ENCODE data around the gene BCAR3.

The BCAR3 gene

DNA sequence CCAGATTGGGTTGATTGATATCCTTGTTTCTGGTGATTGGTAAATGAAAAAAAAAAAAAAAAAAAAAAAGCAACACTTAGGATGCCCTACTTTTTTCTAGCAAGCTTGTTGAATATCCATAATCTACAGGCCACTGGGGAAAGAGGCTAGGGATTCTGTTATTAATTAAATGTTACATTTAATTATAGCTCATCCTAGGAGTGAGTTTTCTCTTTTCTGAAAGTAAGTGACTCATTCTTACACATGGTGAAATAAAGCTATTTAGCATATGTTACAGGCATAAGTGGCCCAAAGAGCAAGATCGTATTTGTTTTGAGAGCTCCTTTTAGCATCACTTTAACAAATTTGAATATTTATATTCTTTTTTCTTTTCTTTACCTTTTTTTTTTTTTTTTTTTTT lies 139.2 kb downstream of the BCAR3 start:
- DNase-seq (ENCODE audit: low read depth) = no peak

- DNase-seq (ENCODE audit: low read depth) = no peak
Observed at GRCh38 chr1:93541045-93541444, 140.6 kb downstream of the BCAR3 start.

DNA sequence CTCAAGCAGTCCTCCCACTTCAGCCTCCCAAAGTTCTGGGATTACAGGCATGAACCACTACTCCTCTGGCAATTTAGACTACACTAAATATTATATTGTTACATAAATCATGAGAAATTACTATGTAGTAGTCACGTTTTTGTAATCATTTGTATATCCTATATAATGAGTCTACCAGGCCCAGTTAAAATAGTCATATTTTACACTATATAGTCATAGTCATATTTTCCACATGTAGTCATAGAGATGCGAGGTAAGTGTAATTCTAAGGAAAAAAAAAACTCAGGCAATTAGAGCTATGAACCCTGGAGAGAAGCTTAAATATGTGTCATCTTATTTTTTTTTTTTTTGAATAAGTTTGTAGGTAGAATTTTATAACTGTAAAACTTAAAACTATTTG lies 143.7 kb downstream of the BCAR3 start:
- DNase-seq (ENCODE audit: low read depth) = no peak

- no peak for DNase-seq (ENCODE audit: low read depth)
Observed at GRCh38 chr1:93537396-93537795, 144.2 kb downstream of the BCAR3 start.

- no peak for DNase-seq (ENCODE audit: low read depth)
Observed at GRCh38 chr1:93533677-93534076, 148.0 kb downstream of the BCAR3 start.

DNA sequence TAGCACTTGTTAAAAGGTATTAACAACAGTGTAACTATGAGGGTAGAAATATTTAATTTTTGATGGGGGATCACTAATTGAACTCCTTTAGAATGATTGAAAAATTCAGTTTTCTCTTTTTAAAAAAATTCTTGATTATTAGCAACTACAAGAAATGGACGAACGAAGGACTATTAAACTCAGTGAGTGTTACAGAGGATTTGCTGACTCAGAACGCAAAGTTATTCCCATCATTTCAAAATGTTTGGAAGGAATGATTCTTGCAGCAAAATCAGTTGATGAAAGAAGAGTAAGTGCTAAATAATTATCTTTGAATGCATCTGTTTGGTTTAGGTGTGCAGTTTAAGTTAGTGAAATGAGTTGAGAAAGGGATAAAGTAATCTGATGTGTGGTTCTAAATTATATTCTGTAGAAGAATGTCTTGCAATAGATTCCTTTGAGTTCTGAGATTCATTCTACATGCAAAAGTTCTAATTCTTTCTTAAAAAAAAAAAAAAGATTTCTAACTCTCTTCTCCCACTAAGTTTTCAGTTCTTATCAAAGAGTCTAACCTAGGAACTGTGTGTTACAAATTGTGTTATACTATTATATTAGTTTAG lies 148.8 kb downstream of the BCAR3 start:
- no peak for DNase-seq (ENCODE audit: low read depth)

DNA sequence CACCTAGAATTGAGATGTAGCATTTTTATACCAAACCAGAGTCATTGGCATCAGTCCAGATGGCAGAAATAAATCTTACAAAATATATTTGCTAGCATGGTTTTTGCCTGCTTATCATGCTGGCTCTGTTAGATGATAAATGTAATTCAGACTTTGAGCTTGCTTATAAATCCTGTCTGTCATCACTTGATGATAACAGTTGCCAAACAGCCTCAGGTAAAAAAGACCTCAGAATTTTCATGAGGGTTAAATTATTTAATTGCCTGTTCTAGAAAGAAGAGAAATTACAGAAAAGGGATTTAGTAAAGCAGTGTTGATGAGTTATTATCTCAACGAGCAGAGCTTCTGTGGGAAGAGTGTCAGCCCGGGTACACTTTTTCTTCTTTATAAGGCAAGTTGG lies 150.4 kb downstream of the BCAR3 start:
- no peak for DNase-seq (ENCODE audit: low read depth)

DNA sequence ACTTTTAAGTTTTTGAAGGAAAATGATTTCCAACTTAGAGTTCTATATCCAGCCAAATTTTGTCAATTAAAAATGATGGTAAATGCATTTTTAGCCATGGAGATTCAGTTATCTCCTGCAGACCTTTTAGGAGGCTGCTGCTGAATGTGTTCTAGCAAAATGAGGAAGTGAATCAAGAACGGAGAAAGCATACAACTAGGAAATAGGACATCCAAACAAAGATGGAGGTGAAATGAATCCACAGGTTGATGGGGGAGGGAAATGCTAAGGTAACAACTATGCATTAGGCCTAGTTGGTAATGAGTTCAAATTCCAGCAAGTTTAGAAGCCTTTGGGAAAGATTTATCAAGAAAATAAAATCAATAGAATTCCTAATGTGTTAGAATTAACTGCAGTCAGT lies 153.2 kb downstream of the BCAR3 start:
- DNase-seq (ENCODE audit: low read depth) = no peak

DNA sequence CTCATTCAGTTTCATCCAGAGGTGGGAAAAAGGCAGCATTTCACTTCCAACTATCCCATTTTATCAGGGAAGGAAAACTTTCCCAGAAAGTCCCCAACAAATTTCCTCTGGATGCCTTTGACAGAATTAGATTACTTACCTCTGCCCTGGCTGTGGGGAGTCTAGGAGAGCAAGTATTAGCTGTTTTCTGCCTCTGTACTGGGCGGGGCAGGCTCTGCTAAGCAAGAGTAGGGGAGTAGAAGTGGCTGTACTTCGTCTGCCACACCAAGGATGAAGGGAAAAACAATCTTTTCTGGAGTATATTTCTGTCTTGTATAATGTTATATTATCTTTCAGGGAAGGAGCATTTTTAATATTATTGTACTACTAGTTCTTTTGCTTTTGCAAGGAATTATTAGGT lies 155.2 kb downstream of the BCAR3 start:
- no peak for DNase-seq (ENCODE audit: low read depth)

DNA sequence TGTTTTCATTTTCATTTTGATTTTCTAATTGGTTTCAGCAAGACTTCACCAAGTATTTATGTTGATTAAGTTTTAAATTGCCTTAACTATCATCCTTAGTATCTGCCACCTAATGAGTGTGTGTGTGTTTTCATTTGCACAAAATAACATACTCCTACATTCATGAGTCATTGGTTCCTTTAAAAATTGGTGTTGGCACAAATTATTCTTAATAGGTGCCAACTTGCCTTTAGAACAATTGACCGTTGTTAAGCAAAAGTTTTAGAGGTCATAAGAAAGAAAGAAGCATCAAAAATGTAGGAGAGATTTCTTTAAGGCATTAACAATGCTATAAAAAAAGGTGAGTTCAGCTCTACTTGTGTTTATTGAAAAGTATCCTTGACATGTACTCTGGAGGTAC lies 156.2 kb downstream of the BCAR3 start:
- no peak for DNase-seq (ENCODE audit: low read depth)

DNA sequence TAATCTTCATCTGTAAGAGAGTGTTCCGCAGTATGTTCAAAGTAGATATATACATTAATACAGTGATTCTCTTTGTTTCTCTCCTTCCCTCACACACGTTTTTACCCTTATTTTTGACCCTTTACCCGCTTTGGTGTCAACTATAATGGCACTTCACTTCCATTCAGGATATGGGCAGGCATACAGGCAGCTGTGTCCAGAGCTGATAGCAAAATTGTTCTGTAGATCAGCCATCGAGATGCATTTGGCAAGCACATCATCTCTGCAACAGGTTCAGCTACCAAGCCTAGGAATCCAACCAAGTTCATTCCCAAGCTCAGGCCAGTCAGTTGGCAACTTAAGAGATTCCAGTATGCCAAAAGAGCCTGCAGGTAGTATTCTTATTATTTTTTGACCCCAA lies 158.9 kb downstream of the BCAR3 start:
- no peak for DNase-seq (ENCODE audit: low read depth)

DNA sequence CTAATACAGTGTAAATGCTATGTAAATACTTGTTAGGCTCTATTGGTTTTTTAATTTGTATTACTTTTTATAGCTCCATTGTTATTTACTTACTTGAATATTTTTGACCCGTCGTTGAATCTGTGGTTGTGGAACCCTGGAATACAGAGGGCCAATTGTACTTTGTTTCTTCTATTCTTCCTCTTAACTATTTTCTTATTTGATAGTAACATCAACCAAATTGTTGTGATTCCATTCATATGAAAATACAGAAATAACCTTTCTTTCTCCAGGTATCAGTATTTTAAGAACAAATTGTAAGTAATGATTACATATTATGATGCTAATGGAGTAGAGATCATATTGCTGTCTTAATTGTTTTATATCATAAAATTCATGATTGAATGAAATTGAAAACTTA lies 160.0 kb downstream of the BCAR3 start:
- no peak for DNase-seq (ENCODE audit: low read depth)

GRCh38 chr1:93519199-93519829 lies 162.3 kb downstream of the BCAR3 start:
- DNase-seq (ENCODE audit: low read depth) = no peak

GRCh38 chr1:93518516-93518915 lies 163.1 kb downstream of the BCAR3 start:
- no peak for DNase-seq (ENCODE audit: low read depth)

DNA sequence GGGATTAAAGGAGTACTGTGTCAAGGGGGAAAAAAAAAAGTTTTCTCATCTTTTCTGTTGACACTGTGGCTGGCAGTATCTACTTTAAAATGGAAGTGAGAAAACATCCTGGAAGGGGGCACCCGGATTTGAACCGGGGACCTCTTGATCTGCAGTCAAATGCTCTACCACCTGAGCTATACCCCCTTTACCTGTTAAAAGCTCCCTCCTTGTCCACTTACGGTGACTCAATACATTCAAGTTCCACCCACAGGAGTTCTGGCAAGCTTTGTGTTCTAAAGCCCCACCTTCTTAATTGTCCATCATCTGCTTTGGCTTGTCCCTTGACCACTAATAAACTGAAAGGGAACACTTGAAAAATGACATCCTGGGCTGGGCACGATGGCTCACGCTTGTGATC lies 165.5 kb downstream of the BCAR3 start:
- no peak for DNase-seq (ENCODE audit: low read depth)
